GM19238 (cell line): ENCODE measurements around the gene FAXC.
"Not testable (repeated sequence)": the region's sequence is repeated elsewhere in the genome, so short reads cannot be mapped to it uniquely, and the experiment has no call there.

ENCODE experiments used
- DNase-seq: peaks from one replicate; pipeline ENCODE4 v3.0.0; 2011; ENCODE audit warnings: low spot score; ENCODE audit not compliant: insufficient read length

Gene FAXC

DNA sequence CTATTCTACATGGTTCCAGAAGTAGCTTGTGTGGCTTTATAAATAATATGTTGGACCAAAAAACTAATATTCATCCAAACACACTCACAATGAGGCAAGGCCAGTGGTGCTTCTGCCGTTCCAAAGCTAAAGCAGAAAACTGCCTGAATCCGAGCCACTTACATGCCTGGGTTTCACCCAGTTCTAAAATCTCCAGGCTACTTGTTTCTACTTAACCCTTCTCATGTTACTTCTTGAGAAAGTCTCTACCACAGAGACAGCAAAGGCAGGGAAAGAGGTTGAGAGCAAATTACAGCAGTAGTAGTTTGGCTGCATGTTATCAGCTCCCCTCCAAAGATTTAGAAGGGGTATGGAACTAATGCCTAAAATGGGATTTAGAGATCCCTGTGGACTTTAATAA is 62.0 kb downstream of the FAXC start:
- DNase-seq, result no peak

GRCh38 chr6:99285881-99286280 is 63.6 kb downstream of the FAXC start:
- no peak for DNase-seq

DNA sequence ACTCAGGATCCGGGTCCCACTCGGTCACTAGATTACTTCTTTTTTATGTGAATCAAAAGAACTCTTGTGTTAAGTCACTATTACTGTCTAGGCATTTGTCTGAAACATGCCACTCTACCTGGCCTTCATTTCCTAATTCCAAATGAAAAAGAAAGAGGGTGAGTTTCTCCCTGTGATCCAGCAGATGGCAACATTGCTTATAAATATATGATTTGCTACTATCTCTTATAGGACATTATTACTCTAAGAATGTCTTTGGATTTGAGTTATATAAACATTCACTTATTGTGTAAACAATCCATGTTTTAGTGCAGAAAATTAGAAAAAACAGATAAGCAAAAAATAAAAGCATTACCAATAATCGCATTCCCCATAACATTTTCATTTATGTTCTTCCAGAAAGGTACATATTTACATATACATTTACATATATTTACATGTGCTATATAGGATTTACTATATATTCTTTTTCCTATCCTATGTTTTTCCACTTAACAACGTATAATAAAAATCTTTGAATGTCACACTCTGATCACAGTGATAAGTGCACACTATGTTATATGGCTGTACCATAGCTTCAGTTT is 66.9 kb downstream of the FAXC start:
- no peak for DNase-seq

GRCh38 chr6:99276747-99277146 is 72.7 kb downstream of the FAXC start:
- DNase-seq, result no peak

DNA sequence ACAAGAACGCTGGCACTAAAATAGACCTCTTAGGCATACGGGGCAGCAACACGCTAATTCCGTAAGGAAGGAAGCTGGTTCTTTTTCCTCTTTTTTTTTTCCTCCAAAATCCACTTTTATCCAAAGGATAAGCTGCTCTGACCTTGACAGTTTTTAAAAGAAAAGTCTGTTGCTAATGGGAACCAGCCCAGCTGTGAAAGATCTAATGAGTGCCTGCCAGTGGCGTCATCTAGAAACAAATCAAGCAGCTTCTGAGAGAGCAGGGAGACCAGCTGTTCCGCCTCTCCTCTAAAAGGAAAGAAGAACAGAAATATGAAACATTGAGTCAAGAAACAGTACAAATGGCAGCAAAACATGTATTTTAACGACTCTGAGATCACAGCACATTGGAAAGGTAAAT is 78.6 kb downstream of the FAXC start:
- DNase-seq, result no peak

DNA sequence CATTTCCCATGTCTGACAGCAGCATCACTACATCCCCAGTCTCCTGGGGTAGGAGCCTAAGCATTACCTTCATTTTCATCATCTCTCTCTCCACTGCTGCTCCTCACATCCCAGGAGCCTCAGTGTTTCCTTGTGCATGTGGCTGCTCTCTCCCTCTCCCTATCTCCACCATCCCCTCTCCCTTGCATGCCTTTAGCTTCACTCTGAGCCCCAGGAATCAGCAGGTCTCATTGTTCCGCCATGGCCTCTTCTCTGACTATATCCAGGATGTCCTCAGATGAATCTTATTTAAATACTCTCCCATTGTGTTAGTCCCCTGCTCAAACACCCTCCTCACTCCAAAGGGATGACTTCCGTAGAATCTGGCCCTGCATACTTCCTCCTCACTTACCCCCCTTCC is 79.4 kb downstream of the FAXC start:
- DNase-seq, result no peak

DNA sequence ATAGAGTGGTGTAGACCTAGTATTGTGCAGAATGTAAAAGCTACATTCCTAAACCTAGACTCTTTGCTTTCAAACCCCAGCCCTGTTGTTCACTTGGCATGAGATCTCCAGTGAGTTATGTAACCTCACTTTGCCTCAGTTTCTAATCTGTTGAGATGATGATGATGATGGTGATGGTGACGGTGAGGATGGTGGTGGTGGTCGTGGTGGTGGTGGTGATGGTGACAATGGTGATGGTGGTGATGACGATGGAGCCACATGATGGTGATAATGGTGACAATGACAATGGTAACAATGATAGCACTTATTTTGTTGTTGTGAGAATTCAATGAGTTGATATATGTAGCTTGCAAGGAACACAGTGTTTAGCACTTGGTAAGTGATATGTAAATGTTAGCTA is 80.3 kb downstream of the FAXC start:
- no peak for DNase-seq

DNA sequence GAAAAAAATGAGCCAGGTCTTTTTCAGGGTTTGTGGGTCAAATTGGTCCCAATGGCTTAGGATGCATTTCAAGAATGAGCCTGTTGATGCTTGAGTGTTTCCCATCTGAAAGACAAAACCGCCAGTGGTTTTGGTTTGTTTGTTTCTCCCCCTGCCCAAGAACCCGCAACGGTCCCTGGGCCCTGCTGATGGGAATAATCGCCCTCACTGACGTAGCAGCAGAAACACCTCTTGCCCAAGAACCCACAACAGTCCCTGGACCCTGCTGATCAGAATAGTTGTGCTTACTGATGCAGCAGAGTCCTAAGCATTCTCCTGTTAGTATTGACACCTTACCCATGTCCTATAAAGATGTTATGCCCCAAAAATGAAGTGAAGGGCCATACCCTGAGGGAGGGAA is 82.5 kb downstream of the FAXC start:
- DNase-seq, result not testable (repeated sequence)

DNA sequence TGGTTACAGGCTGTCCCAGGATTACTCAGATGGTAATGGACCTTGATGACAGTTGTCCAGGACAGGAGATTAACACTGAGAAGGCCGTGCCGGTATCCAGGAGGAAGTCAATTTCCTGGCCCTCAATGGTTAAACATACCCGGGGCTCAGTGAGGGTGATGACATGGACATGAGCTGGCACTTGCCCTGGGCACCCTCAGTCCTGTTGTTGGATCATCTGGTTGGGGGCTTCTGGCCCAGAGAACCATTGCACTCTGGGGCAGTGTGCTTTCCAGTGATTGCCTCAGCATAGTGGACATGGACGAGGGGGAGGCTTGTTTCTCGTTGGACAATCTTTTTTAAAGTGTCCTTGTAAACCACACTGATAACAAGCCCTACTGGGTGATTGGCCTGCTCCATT is 84.0 kb downstream of the FAXC start:
- DNase-seq, result not testable (repeated sequence)

- no peak for DNase-seq
These were observed 94.6 kb downstream of the FAXC start for GRCh38 chr6:99254616-99255550.

DNA sequence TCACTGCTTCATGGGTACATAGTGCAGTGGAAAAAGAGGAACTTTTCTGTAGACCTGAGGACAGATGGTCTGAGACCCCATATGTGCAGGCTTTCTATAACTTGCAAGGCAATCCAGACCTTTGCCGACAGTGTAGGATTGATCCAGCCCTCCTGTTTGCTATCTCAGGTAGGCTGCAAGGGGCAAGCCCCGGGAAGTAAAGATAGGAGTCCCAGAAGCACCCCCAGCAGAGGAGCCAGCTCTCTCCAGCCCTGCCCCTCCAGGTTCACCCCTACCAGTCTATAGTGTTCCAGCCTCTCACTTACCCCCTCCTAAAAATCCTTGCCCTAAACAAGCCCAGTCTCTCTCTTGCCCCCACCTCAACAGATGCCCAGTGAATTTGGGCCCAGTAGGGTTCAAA is 96.2 kb downstream of the FAXC start:
- DNase-seq, result no peak

- DNase-seq, result no peak
These were observed 97.1 kb downstream of the FAXC start for GRCh38 chr6:99252421-99252820.

GRCh38 chr6:99250476-99250875 is 99.0 kb downstream of the FAXC start:
- no peak for DNase-seq

DNA sequence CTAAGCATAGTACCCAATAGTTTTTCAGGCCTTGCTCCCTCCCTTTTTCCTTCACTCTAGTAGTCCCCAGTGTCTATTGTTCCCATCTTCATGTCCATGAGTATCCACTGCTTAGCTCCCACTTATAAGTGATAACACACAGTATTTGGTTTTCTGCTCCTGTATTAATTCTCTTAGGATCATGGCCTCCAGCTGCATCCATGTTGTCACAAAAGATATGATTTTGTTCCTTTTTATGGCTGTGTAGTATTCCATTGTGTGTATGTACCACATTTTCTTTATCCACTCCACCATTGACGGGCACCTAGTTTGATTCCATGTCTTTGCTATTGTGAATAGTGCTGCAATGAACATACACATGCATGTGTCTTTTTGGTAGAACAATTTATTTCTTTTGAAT is 102.9 kb downstream of the FAXC start:
- DNase-seq, result no peak

GRCh38 chr6:99241905-99242534 is 107.5 kb downstream of the FAXC start:
- no peak for DNase-seq

GRCh38 chr6:99236010-99236409 is 113.5 kb downstream of the FAXC start:
- DNase-seq, result no peak

GRCh38 chr6:99233219-99233618 is 116.3 kb downstream of the FAXC start:
- DNase-seq, result no peak

GRCh38 chr6:99232056-99232455 is 117.4 kb downstream of the FAXC start:
- no peak for DNase-seq

- DNase-seq, result no peak
These were observed 124.3 kb downstream of the FAXC start for GRCh38 chr6:99225172-99225571.
